Right renal cortex interstitium (tissue), 3 donors: Measurements from ENCODE around the gene KRT77. TPM values are rescaled to one million over a fixed set of nuclear protein-coding genes. Genes with fewer than 3 reads are reported as not detected.

ENCODE experiments used
- polyA plus RNA-seq, 3 donors: library from polyadenylated mRNA; unstranded; fragments of 120-200 nt; gene quantifications; one replicate each; pipeline ENCODE4 v1.2.1, GENCODE V29; 2013; ENCODE audit not compliant: insufficient read length in 3 of 3

The KRT77 gene
- polyA plus RNA-seq, 3 donors: not detected

Other genes with a start within 250 kb of the KRT77 start
- gene KRT6C, start 229.7 kb downstream of the KRT77 start, polyA plus RNA-seq: not detected
- gene KRT6A, start 210.3 kb downstream of the KRT77 start, polyA plus RNA-seq: not detected
- gene KRT5, start 183.1 kb downstream of the KRT77 start, polyA plus RNA-seq: under 1 TPM in 1 of 3 donors, not detected in 2; 0.40 TPM
- not detected for gene KRT71, start 150.4 kb downstream of the KRT77 start, polyA plus RNA-seq
- not detected for gene KRT74, start 129.7 kb downstream of the KRT77 start, polyA plus RNA-seq
- not detected for gene KRT72, start 102.1 kb downstream of the KRT77 start, polyA plus RNA-seq
- gene KRT73, start 85.0 kb downstream of the KRT77 start, polyA plus RNA-seq: not detected
- not detected for gene KRT2, start 51.3 kb downstream of the KRT77 start, polyA plus RNA-seq
- under 1 TPM; 0.19 to 0.45 (median 0.31) TPM for gene KRT1, start 23.1 kb downstream of the KRT77 start, polyA plus RNA-seq
- gene KRT76, start 73.8 kb upstream of the KRT77 start, polyA plus RNA-seq: not detected
- gene KRT3, start 92.6 kb upstream of the KRT77 start, polyA plus RNA-seq: not detected
- gene KRT4, start 110.6 kb upstream of the KRT77 start, polyA plus RNA-seq: 1 to 10 TPM in 1 of 3 donors, under 1 TPM in 2; 0.35 to 1.1 (median 0.54) TPM
- gene KRT79, start 130.8 kb upstream of the KRT77 start, polyA plus RNA-seq: not detected
- gene KRT78, start 145.5 kb upstream of the KRT77 start, polyA plus RNA-seq: not detected
- gene KRT8, start 201.6 kb upstream of the KRT77 start, polyA plus RNA-seq: 100 to 1,000 TPM; 214 to 309 (median 270) TPM
- 100 to 1,000 TPM; 155 to 179 (median 172) TPM for gene KRT18, start 245.6 kb upstream of the KRT77 start, polyA plus RNA-seq